ENCODE data around the gene KIF16B.

- no peak for TF ChIP-seq CTCF (IDR thresholded peaks at IDR 0.05)
- no peak for TF ChIP-seq TCF7L2 (IDR thresholded peaks at IDR 0.05; ENCODE audit: low read depth, low read length)
- no peak for TF ChIP-seq REST (IDR thresholded peaks at IDR 0.05; ENCODE audit: insufficient read depth in 1 of 2, low read depth in 2 of 2, low read length in 1 of 2)
- TF ChIP-seq POLR2AphosphoS5 (IDR thresholded peaks at IDR 0.05; ENCODE audit: low read depth, low read length), result no peak
- TF ChIP-seq SIN3A (IDR thresholded peaks at IDR 0.05; ENCODE audit: borderline replicate concordance, insufficient read depth, low read depth, low read length), result no peak
These were observed 173.4 kb downstream of the KIF16B start for GRCh38 chr20:16399801-16400200.
